A549 (cell line): ENCODE data around the gene CREB5. TPM values are rescaled to one million over a fixed set of nuclear protein-coding genes. Genes with fewer than 3 reads are reported as not detected.

Source experiments
- ATAC-seq, 2 experiments: fragments of 200-7000 bp in 1 of 2; fragments of >200 bp in 1 of 2; cut with Nextera tagmentation in 1 of 2; cut with Tn5 transposase in 1 of 2; 3 replicates each; pipeline versions ENCODE4 v1.8.0 to v1.9.1; 2018 to 2020; ENCODE audit warnings: mild to moderate bottlenecking in 1 of 2, moderate library complexity in 1 of 2
- CTCF ChIA-PET: fragments of 300-600 bp; sonication (Branson Sonifier 250); formaldehyde crosslinking; extraction: SDS; loops from one replicate; lab custom pipeline; 2021; ENCODE audit warnings: antibody characterized with exemption, inconsistent platforms; lab: Yijun Ruan, JAX
- POLR2A ChIA-PET: fragments of 350-600 bp; formaldehyde crosslinking; extraction: SDS; loops from one replicate; lab custom pipeline; 2021; ENCODE audit warnings: antibody characterized with exemption, inconsistent platforms; lab: Yijun Ruan, JAX
- DNase-seq, 2 experiments: peaks; one replicate each; pipeline versions ENCODE4 v3.0.0 to v3.0.0-alpha.2; 2011 to 2016; ENCODE audit warnings: low read depth in 1 of 2, low spot score in 1 of 2
- FAIRE-seq: peaks from 2 replicates; lab custom pipeline; 2011; peaks lifted over from hg19 to GRCh38; lab: Jason Lieb, UNC
- H3K27ac ChIP-seq, 2 experiments: fragments of >200 bp; sonication (Bioruptor Twin); formaldehyde crosslinking; 3 replicates each; pipeline ENCODE4 v1.5.1; 2016 to 2017
- H3K4me1 ChIP-seq: fragments of >200 bp; sonication (Bioruptor Twin); formaldehyde crosslinking; 3 replicates; pipeline ENCODE4 v1.6.1; 2016
- H3K4me2 ChIP-seq: fragments of >200 bp; sonication (Bioruptor Twin); formaldehyde crosslinking; 3 replicates; pipeline ENCODE4 v1.6.1; 2016
- H3K4me3 ChIP-seq: fragments of >200 bp; sonication (Bioruptor Twin); formaldehyde crosslinking; 3 replicates; pipeline ENCODE4 v1.5.1; 2016
- H3K9me3 ChIP-seq: fragments of >200 bp; sonication (Bioruptor Twin); formaldehyde crosslinking; 3 replicates; pipeline ENCODE4 v1.6.1; 2016
- ATOH8 ChIP-seq: fragments of 250-450 bp; sonication (Bioruptor Pico); IDR thresholded peaks from 2 replicates; pipeline ENCODE4 v1.5.0; 2020; ENCODE audit warnings: low read depth, mild to moderate bottlenecking, moderate library complexity
- CBX8 ChIP-seq: fragments of 200-600 bp; sonication (generic); IDR thresholded peaks from 2 replicates; pipeline ENCODE4 v1.6.1; 2016
- EHMT2 ChIP-seq: fragments of 200-600 bp; sonication (generic); IDR thresholded peaks from 2 replicates; pipeline ENCODE4 v1.6.1; 2016; ENCODE audit warnings: antibody characterized with exemption, low read depth, mild to moderate bottlenecking, moderate library complexity
- FOSB ChIP-seq: fragments of 250-450 bp; sonication (Bioruptor Pico); IDR thresholded peaks from 2 replicates; pipeline ENCODE4 v1.5.0; 2020; ENCODE audit warnings: mild to moderate bottlenecking, moderate library complexity
- FOSL2 ChIP-seq, 2 experiments: fragments of 450-650 bp in 1 of 2; fragments of >200 bp in 1 of 2; sonication (Bioruptor Twin) in 1 of 2; formaldehyde crosslinking; IDR thresholded peaks; 2 replicates each; pipeline versions ENCODE4 v1.5.0 to v1.6.1; 2016 to 2020; ENCODE audit warnings: mild to moderate bottlenecking in 1 of 2, moderate library complexity in 1 of 2
- GATA3 ChIP-seq: IDR thresholded peaks from 2 replicates; pipeline ENCODE4 v1.6.1; 2012; ENCODE audit warnings: borderline replicate concordance
- HDAC2 ChIP-seq: fragments of 200-600 bp; sonication (generic); IDR thresholded peaks from 2 replicates; pipeline ENCODE4 v1.6.1; 2016
- HES2 ChIP-seq: fragments of >200 bp; sonication (Bioruptor Twin); formaldehyde crosslinking; IDR thresholded peaks from 2 replicates; pipeline ENCODE4 v1.6.1; 2016
- HOXA7 ChIP-seq: fragments of 250-450 bp; sonication (Bioruptor Pico); IDR thresholded peaks from 2 replicates; pipeline ENCODE4 v1.5.0; 2020; ENCODE audit warnings: mild to moderate bottlenecking, moderate library complexity
- HOXB13 ChIP-seq: fragments of 250-450 bp; sonication (Bioruptor Pico); IDR thresholded peaks from 2 replicates; pipeline ENCODE4 v1.5.0; 2020; ENCODE audit warnings: low read depth, mild to moderate bottlenecking, moderate library complexity
- JUN ChIP-seq, 2 experiments: fragments of >200 bp; sonication (Bioruptor Twin); formaldehyde crosslinking; IDR thresholded peaks; 2 replicates in 1 of 2; 3 replicates in 1 of 2; pipeline ENCODE4 v1.6.1; 2016 to 2017
- KDM1A ChIP-seq: fragments of 200-600 bp; sonication (generic); IDR thresholded peaks from 2 replicates; pipeline ENCODE4 v1.6.1; 2016; ENCODE audit warnings: low read depth, mild to moderate bottlenecking
- MYC ChIP-seq: IDR thresholded peaks from 2 replicates; pipeline ENCODE4 v1.6.1; 2012; ENCODE audit warnings: mild to moderate bottlenecking, inconsistent platforms, low read length, improper control_type of control experiment, borderline replicate concordance
- NFE2L2 ChIP-seq: fragments of 150-350 bp; conservative IDR thresholded peaks from 2 replicates; pipeline ENCODE4 v1.6.1; 2014; ENCODE audit warnings: low read length
- PHF8 ChIP-seq: fragments of 200-600 bp; sonication (generic); IDR thresholded peaks from 2 replicates; pipeline ENCODE4 v1.6.1; 2016; ENCODE audit warnings: low read depth, mild to moderate bottlenecking, antibody characterized with exemption, moderate library complexity, borderline replicate concordance
- RCOR1 ChIP-seq: fragments of 150-350 bp; IDR thresholded peaks from 2 replicates; pipeline ENCODE4 v1.6.1; 2014; ENCODE audit warnings: antibody characterized with exemption, low read length, low read depth
- RFX5 ChIP-seq: fragments of 450-650 bp; IDR thresholded peaks from 2 replicates; pipeline ENCODE4 v1.7.1; 2014; ENCODE audit warnings: antibody characterized with exemption, mild to moderate bottlenecking, moderate library complexity
- RNF2 ChIP-seq: fragments of 200-600 bp; sonication (generic); IDR thresholded peaks from 2 replicates; pipeline ENCODE4 v1.6.1; 2016; ENCODE audit warnings: low read depth, mild to moderate bottlenecking, antibody characterized with exemption, moderate library complexity, borderline replicate concordance
- SMC3 ChIP-seq: fragments of >200 bp; sonication (Bioruptor Twin); formaldehyde crosslinking; IDR thresholded peaks from 3 replicates; pipeline ENCODE4 v1.6.1; 2018; ENCODE audit warnings: inconsistent platforms
- ZFP36 ChIP-seq: fragments of 450-650 bp; IDR thresholded peaks from 2 replicates; pipeline ENCODE4 v1.6.1; 2014; ENCODE audit warnings: borderline replicate concordance; ENCODE audit not compliant: partially characterized antibody
- ZNF302 ChIP-seq: fragments of 250-450 bp; sonication (Bioruptor Pico); IDR thresholded peaks from 2 replicates; pipeline ENCODE4 v1.9.0; 2021; ENCODE audit warnings: inconsistent platforms, mild to moderate bottlenecking, moderate library complexity
- WGBS: methylation state at CpG from one replicate; pipeline ENCODE4 v1.1.6; 2017; ENCODE audit errors: missing lambda C conversion rate; 5-methylcytosine and 5-hydroxymethylcytosine counted together
- polyA plus RNA-seq, 4 experiments: library from polyadenylated mRNA; depleted of rRNA in 3 of 4; stranded (reverse); fragments of >200 nt; fragmentation: RNase III in 1 of 4; extraction: RNeasy Plus Mini Kit Qiagen cat#74134 plus additional on column Dnase treatment in 1 of 4; gene quantifications; 2 replicates in 3 of 4; 3 replicates in 1 of 4; pipeline ENCODE4 v1.2.3, GENCODE V29; 2011 to 2017
- TF ChIP-seq, protein P1 (sequence below): IDR thresholded peaks from 2 replicates; pipeline ENCODE4 v1.6.1; 2012
- TF ChIP-seq, protein P2 (sequence below): IDR thresholded peaks from 2 replicates; pipeline ENCODE4 v1.6.1; 2012
- TF ChIP-seq, protein P3 (sequence below): fragments of 250-450 bp; sonication (Bioruptor Pico); IDR thresholded peaks from 2 replicates; pipeline ENCODE4 v1.5.0; 2021; ENCODE audit warnings: mild to moderate bottlenecking, moderate library complexity, borderline replicate concordance

The CREB5 gene
- polyA plus RNA-seq, 2 of the 4 experiments (the other 2 are of a cell fraction) = 0.61 to 1.5 TPM

GRCh38 chr7:28755255-28755654 is 342.9 kb downstream of the CREB5 start:
- no peak for DNase-seq
- TF ChIP-seq HOXB13 (no peak), MYC (no peak), RNF2 (no peak), SMC3 (no peak), FOSB (no peak), CBX8 (no peak), HDAC2 (no peak), ATOH8 (CRISPR knock-in tag) (no peak), JUN (IDR thresholded peaks at IDR 0.05) (no peak), HES2 (no peak), KDM1A (no peak), RFX5 (no peak), ZFP36 (no peak), RCOR1 (no peak)
- TF ChIP-seq, protein P1, sequence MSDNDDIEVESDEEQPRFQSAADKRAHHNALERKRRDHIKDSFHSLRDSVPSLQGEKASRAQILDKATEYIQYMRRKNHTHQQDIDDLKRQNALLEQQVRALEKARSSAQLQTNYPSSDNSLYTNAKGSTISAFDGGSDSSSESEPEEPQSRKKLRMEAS = no peak
- WGBS = 28% methylated on average over 3 of the region's 3 CpGs
- ChIA-PET CTCF (interaction anchor here (1.0 kb wide), 1 partner anchor 11 kb away, joined by 3 read pairs; no protein-coding TSS in a partner anchor), POLR2A (no interaction called here)
- Histone ChIP-seq H3K9me3 (no peaks in the 10 kb centered on the region), H3K4me2 (no peak overlapping the region), H3K27ac (no peak overlapping the region), H3K4me1 (no peaks in the 10 kb centered on the region), H3K4me3 (no peak overlapping the region)
- ATAC-seq = no peak
- FAIRE-seq = no peak

- no peak overlapping the region for H3K4me3 ChIP-seq
- no peak overlapping the region for H3K27ac ChIP-seq
- ChIA-PET CTCF (interaction anchor here (0.6 kb wide), 1 partner anchor 8 kb away, joined by 3 read pairs; no protein-coding TSS in a partner anchor), POLR2A (no interaction called here)
- H3K4me2 ChIP-seq = no peak overlapping the region
- H3K4me1 ChIP-seq = no peaks in the 10 kb centered on the region
- FAIRE-seq (no peak), DNase-seq (no peak), ATAC-seq (no peak)
- WGBS = 45% methylated on average over 5 of the region's 5 CpGs
- no peaks in the 10 kb centered on the region for H3K9me3 ChIP-seq
- TF ChIP-seq, protein P2, sequence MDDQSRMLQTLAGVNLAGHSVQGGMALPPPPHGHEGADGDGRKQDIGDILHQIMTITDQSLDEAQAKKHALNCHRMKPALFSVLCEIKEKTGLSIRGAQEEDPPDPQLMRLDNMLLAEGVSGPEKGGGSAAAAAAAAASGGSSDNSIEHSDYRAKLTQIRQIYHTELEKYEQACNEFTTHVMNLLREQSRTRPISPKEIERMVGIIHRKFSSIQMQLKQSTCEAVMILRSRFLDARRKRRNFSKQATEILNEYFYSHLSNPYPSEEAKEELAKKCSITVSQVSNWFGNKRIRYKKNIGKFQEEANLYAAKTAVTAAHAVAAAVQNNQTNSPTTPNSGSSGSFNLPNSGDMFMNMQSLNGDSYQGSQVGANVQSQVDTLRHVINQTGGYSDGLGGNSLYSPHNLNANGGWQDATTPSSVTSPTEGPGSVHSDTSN = no peak
- TF ChIP-seq ZNF302 (no peak), NFE2L2 (no peak), GATA3 (no peak), RNF2 (no peak), PHF8 (no peak), HOXA7 (no peak), FOSL2 (IDR thresholded peaks at IDR 0.05) (no peak), FOSL2 (CRISPR knock-in tag; IDR thresholded peaks at IDR 0.05) (no peak), EHMT2 (no peak)
- TF ChIP-seq, protein P3, sequence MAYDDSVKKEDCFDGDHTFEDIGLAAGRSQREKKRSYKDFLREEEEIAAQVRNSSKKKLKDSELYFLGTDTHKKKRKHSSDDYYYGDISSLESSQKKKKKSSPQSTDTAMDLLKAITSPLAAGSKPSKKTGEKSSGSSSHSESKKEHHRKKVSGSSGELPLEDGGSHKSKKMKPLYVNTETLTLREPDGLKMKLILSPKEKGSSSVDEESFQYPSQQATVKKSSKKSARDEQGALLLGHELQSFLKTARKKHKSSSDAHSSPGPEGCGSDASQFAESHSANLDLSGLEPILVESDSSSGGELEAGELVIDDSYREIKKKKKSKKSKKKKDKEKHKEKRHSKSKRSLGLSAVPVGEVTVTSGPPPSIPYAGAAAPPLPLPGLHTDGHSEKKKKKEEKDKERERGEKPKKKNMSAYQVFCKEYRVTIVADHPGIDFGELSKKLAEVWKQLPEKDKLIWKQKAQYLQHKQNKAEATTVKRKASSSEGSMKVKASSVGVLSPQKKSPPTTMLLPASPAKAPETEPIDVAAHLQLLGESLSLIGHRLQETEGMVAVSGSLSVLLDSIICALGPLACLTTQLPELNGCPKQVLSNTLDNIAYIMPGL = no peak
Observed at GRCh38 chr7:28758186-28758585, 345.9 kb downstream of the CREB5 start.
